HG03045 (cell line): ENCODE results near the gene AP4B1.
A peak's percentile ranks its signal among the peaks of the same experiment; 100 is the strongest.
"Not testable (repeated sequence)": the region's sequence is repeated elsewhere in the genome, so short reads cannot be mapped to it uniquely, and the experiment has no call there.

Experiments
- ATAC-seq: cut with Tn5 transposase; IDR thresholded peaks from one replicate; pipeline ENCODE4 v1.9.1; 2021; ENCODE audit warnings: mild to moderate bottlenecking, moderate library complexity; ENCODE audit not compliant: unreplicated experiment

The AP4B1 gene

GRCh38 chr1:113904674-113905434 is at the start of gene AP4B1, which contains the start of gene DCLRE1B:
Gene AP4B1, minus strand, starts transcription at chr1:113904799. Its CDS starts 82 bp downstream, at chr1:113904717.
Gene DCLRE1B, plus strand, starts transcription at chr1:113905326. Its CDS starts 261 bp downstream, at chr1:113905587.
- peak; percentile 90 for ATAC-seq

GRCh38 chr1:113951719-113952118 is 47.1 kb upstream of the AP4B1 start:
- ATAC-seq: no peak

GRCh38 chr1:113950908-113951307 is 46.3 kb upstream of the AP4B1 start:
- ATAC-seq: no peak

GRCh38 chr1:113949007-113949406 is 44.4 kb upstream of the AP4B1 start:
- no peak for ATAC-seq

GRCh38 chr1:113948151-113948550 is 43.6 kb upstream of the AP4B1 start:
- not testable (repeated sequence) for ATAC-seq

- no peak for ATAC-seq
Observed at GRCh38 chr1:113947388-113948107, 42.9 kb upstream of the AP4B1 start.

GRCh38 chr1:113946678-113947387 is 42.2 kb upstream of the AP4B1 start:
- ATAC-seq: no peak

GRCh38 chr1:113946112-113946511 is 41.5 kb upstream of the AP4B1 start:
- no peak for ATAC-seq

- no peak for ATAC-seq
Observed at GRCh38 chr1:113945329-113945728, 40.7 kb upstream of the AP4B1 start.

GRCh38 chr1:113943028-113943811 is 38.6 kb upstream of the AP4B1 start:
- no peak for ATAC-seq

- ATAC-seq: no peak
Observed at GRCh38 chr1:113942527-113942926, 37.9 kb upstream of the AP4B1 start.

- ATAC-seq: no peak
Observed at GRCh38 chr1:113941245-113941559, 36.6 kb upstream of the AP4B1 start.

GRCh38 chr1:113940365-113941244 is 36.0 kb upstream of the AP4B1 start:
- peak; percentile 68 for ATAC-seq

- ATAC-seq: no peak
Observed at GRCh38 chr1:113938192-113938591, 33.6 kb upstream of the AP4B1 start.

GRCh38 chr1:113937146-113937545 is 32.5 kb upstream of the AP4B1 start:
- no peak for ATAC-seq

- ATAC-seq: no peak
Observed at GRCh38 chr1:113935970-113936369, 31.4 kb upstream of the AP4B1 start.

- ATAC-seq: no peak
Observed at GRCh38 chr1:113935176-113935575, 30.6 kb upstream of the AP4B1 start.

- no peak for ATAC-seq
Observed at GRCh38 chr1:113934511-113935055, 30.0 kb upstream of the AP4B1 start.

GRCh38 chr1:113934006-113934405 is 29.4 kb upstream of the AP4B1 start:
- no peak for ATAC-seq

- ATAC-seq: no peak
Observed at GRCh38 chr1:113931451-113931851, 26.9 kb upstream of the AP4B1 start.
